SK-N-SH (cell line): ENCODE results near the gene SERPINA1.

ENCODE experiments used
- POLR2AphosphoS5 ChIP-seq: IDR thresholded peaks from 2 replicates; pipeline ENCODE4 v1.6.1; 2012; ENCODE audit warnings: low read depth, low read length
- SIN3A ChIP-seq: IDR thresholded peaks from 2 replicates; pipeline ENCODE4 v1.6.1; 2012; ENCODE audit warnings: low read depth, mild to moderate bottlenecking, low read length, moderate library complexity, borderline replicate concordance
- YY1 ChIP-seq: IDR thresholded peaks from 2 replicates; pipeline ENCODE4 v1.4.0; 2012; ENCODE audit warnings: low read depth, mild to moderate bottlenecking
- TF ChIP-seq, protein P1 (sequence below): fragments of 200-600 bp; sonication (generic); IDR thresholded peaks from 2 replicates; pipeline ENCODE4 v1.6.1; 2017; ENCODE audit warnings: antibody characterized with exemption, mild to moderate bottlenecking, moderate library complexity

DNA sequence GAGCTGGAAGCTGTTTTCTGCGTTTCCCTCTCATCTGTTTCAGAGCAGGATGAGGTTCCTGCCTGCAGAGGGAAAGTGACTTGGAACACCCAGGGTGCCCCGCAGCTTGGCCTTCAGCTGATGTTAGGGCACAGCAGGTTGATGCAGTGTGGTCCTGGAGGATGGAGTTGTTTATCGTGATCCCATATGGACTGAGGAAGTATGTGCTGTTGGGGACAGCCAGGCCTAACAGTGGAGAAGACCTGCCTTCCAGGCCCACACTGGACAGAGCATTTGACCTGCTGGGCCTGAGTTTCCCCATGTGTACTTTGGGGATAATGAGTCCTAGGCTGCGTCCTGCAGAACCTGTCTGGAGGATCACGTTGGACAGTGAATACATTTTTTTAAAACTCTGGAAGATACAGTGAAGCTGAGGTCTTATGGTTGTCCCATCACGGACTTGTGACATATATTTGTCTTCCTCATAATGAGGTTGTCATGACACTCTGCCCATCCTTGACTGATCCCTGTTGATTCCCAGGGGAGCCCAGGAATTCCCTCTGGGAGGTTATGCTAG, 12.8 kb downstream of the SERPINA1 start:
- no peak for TF ChIP-seq SIN3A
- TF ChIP-seq, protein P1, sequence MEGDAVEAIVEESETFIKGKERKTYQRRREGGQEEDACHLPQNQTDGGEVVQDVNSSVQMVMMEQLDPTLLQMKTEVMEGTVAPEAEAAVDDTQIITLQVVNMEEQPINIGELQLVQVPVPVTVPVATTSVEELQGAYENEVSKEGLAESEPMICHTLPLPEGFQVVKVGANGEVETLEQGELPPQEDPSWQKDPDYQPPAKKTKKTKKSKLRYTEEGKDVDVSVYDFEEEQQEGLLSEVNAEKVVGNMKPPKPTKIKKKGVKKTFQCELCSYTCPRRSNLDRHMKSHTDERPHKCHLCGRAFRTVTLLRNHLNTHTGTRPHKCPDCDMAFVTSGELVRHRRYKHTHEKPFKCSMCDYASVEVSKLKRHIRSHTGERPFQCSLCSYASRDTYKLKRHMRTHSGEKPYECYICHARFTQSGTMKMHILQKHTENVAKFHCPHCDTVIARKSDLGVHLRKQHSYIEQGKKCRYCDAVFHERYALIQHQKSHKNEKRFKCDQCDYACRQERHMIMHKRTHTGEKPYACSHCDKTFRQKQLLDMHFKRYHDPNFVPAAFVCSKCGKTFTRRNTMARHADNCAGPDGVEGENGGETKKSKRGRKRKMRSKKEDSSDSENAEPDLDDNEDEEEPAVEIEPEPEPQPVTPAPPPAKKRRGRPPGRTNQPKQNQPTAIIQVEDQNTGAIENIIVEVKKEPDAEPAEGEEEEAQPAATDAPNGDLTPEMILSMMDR = no peak
- no peak for TF ChIP-seq YY1
- no peak for TF ChIP-seq POLR2AphosphoS5
